Astrocyte (in vitro differentiated cells and primary cell): ENCODE measurements around the gene ZNF518A. TPM values are rescaled to one million over a fixed set of nuclear protein-coding genes. Genes with fewer than 3 reads are reported as not detected.

Experiments used
- DNase-seq: peaks from one replicate; pipeline ENCODE4 v3.0.0-alpha.2; 2010; ENCODE audit warnings: low read depth
- FAIRE-seq: peaks from 2 replicates; lab custom pipeline; 2011; peaks lifted over from hg19 to GRCh38; lab: Jason Lieb, UNC
- H2AFZ ChIP-seq: 2 replicates; pipeline ENCODE4 v1.6.0; 2012; ENCODE audit warnings: low read depth, low read length, inconsistent platforms
- H3K27ac ChIP-seq: 2 replicates; pipeline ENCODE4 v1.5.1; 2011; ENCODE audit warnings: low read depth, low read length, inconsistent platforms
- H3K27me3 ChIP-seq: 2 replicates; pipeline ENCODE4 v1.6.0; 2011; ENCODE audit warnings: low read length, inconsistent platforms; ENCODE audit not compliant: insufficient read depth
- H3K36me3 ChIP-seq: 2 replicates; pipeline ENCODE4 v1.5.1; 2011; ENCODE audit warnings: low read length, inconsistent platforms; ENCODE audit not compliant: insufficient read depth
- H3K4me1 ChIP-seq: 2 replicates; pipeline ENCODE4 v1.5.1; 2011; ENCODE audit warnings: low read length, inconsistent platforms; ENCODE audit not compliant: insufficient read depth
- H3K4me2 ChIP-seq: 2 replicates; pipeline ENCODE4 v1.6.0; 2012; ENCODE audit warnings: low read length, inconsistent platforms
- H3K4me3 ChIP-seq: 2 replicates; pipeline ENCODE4 v1.5.1; 2011; ENCODE audit warnings: low read depth, mild to moderate bottlenecking, low read length, inconsistent platforms; ENCODE audit not compliant: insufficient read depth
- H3K79me2 ChIP-seq: 2 replicates; pipeline ENCODE4 v1.6.0; 2012; ENCODE audit warnings: mild to moderate bottlenecking, low read length, inconsistent platforms; ENCODE audit not compliant: insufficient read depth
- H3K9ac ChIP-seq: 2 replicates; pipeline ENCODE4 v1.6.0; 2012; ENCODE audit warnings: mild to moderate bottlenecking, low read length, inconsistent platforms
- H3K9me3 ChIP-seq: 2 replicates; pipeline ENCODE4 v1.5.1; 2012; ENCODE audit warnings: low read depth, mild to moderate bottlenecking, low read length, inconsistent platforms; ENCODE audit not compliant: insufficient read depth
- H4K20me1 ChIP-seq: 2 replicates; pipeline ENCODE4 v1.6.0; 2012; ENCODE audit warnings: low read length, inconsistent platforms; ENCODE audit not compliant: insufficient read depth
- H3K27ac Mint-ChIP-seq: one replicate; pipeline ENCODE4 v1.8.0; 2021; ENCODE audit warnings: mild to moderate bottlenecking, mixed read lengths; ENCODE audit not compliant: unreplicated experiment
- H3K27me3 Mint-ChIP-seq: one replicate; pipeline ENCODE4 v1.8.0; 2021; ENCODE audit warnings: low read depth, mixed read lengths; ENCODE audit not compliant: unreplicated experiment
- H3K36me3 Mint-ChIP-seq: one replicate; pipeline ENCODE4 v1.8.0; 2021; ENCODE audit warnings: low read depth, mixed read lengths; ENCODE audit not compliant: unreplicated experiment
- H3K4me1 Mint-ChIP-seq: one replicate; pipeline ENCODE4 v1.8.0; 2021; ENCODE audit warnings: low read depth, mixed read lengths; ENCODE audit not compliant: unreplicated experiment
- H3K4me3 Mint-ChIP-seq: one replicate; pipeline ENCODE4 v1.8.0; 2021; ENCODE audit warnings: mild to moderate bottlenecking, moderate library complexity, mixed read lengths; ENCODE audit not compliant: unreplicated experiment
- H3K9me3 Mint-ChIP-seq: one replicate; pipeline ENCODE4 v1.8.0; 2021; ENCODE audit warnings: mild to moderate bottlenecking, mixed read lengths; ENCODE audit not compliant: unreplicated experiment
- CTCF ChIP-seq: IDR thresholded peaks from 2 replicates; pipeline ENCODE4 v1.5.1; 2011; ENCODE audit warnings: low read depth, mild to moderate bottlenecking, inconsistent platforms, low read length, moderate library complexity; ENCODE audit not compliant: insufficient read depth
- EZH2 ChIP-seq: IDR thresholded peaks from 2 replicates; pipeline ENCODE4 v1.6.1; 2012; ENCODE audit warnings: mild to moderate bottlenecking, low read length, inconsistent platforms; ENCODE audit not compliant: insufficient read depth
- total RNA-seq: library from RNA; stranded (reverse); gene quantifications from 2 replicates; pipeline ENCODE4 v1.2.1, GENCODE V29; 2021

ZNF518A gene
- total RNA-seq, 1 donor from 2014 or later: 24.1 TPM

- DNase-seq (no peak), FAIRE-seq (no peak)
- H3K4me1 Mint-ChIP-seq: no peaks in the 10 kb centered on the region
- Histone ChIP-seq H3K27me3 (peaks cover 8% of the 10 kb centered on the region), H3K4me3 (peak overlapping the region; percentile 84), H3K4me2 (peak overlapping the region; percentile 89), H3K27ac (peak overlapping the region; percentile 90), H3K36me3 (no peaks in the 10 kb centered on the region), H3K79me2 (no peaks in the 10 kb centered on the region), H3K4me1 (no peaks in the 10 kb centered on the region), H3K9ac (peak overlapping the region; percentile 87), H3K9me3 (peaks cover 5% of the 10 kb centered on the region), H2AFZ (peak overlapping the region; percentile 91), H4K20me1 (no peaks in the 10 kb centered on the region)
- H3K9me3 Mint-ChIP-seq: peaks cover 2% of the 10 kb centered on the region
- H3K36me3 Mint-ChIP-seq: no peaks in the 10 kb centered on the region
- peak overlapping the region; percentile 99 for H3K27ac Mint-ChIP-seq
- H3K4me3 Mint-ChIP-seq: peak overlapping the region; percentile 91
- TF ChIP-seq CTCF: no peak
- TF ChIP-seq EZH2: no peak
- H3K27me3 Mint-ChIP-seq: peaks cover 11% of the 10 kb centered on the region
These were observed 39.7 kb upstream of the ZNF518A start for GRCh38 chr10:96090463-96090800.

GRCh38 chr10:96092999-96093767, 36.9 kb upstream of the ZNF518A start:
- no peak overlapping the region for H3K9ac ChIP-seq
- H3K79me2 ChIP-seq: no peaks in the 10 kb centered on the region
- FAIRE-seq (no peak), DNase-seq (no peak)
- no peaks in the 10 kb centered on the region for H3K36me3 ChIP-seq
- H3K4me3 Mint-ChIP-seq: no peak overlapping the region
- H3K36me3 Mint-ChIP-seq: no peaks in the 10 kb centered on the region
- H3K4me1 ChIP-seq: no peaks in the 10 kb centered on the region
- H4K20me1 ChIP-seq: no peaks in the 10 kb centered on the region
- peaks cover 12% of the 10 kb centered on the region for H3K27me3 ChIP-seq
- no peak overlapping the region for H3K27ac Mint-ChIP-seq
- TF ChIP-seq CTCF (no peak), EZH2 (no peak)
- H3K4me3 ChIP-seq: no peak overlapping the region
- no peak overlapping the region for H3K4me2 ChIP-seq
- H3K9me3 ChIP-seq: peaks cover 5% of the 10 kb centered on the region
- H3K27me3 Mint-ChIP-seq: peaks cover 11% of the 10 kb centered on the region
- no peaks in the 10 kb centered on the region for H3K4me1 Mint-ChIP-seq
- peaks cover 2% of the 10 kb centered on the region for H3K9me3 Mint-ChIP-seq
- no peak overlapping the region for H2AFZ ChIP-seq
- H3K27ac ChIP-seq: no peak overlapping the region

- Mint-ChIP-seq H3K27ac (no peak overlapping the region), H3K4me3 (no peak overlapping the region), H3K9me3 (peaks cover 2% of the 10 kb centered on the region), H3K36me3 (no peaks in the 10 kb centered on the region), H3K27me3 (peaks cover 11% of the 10 kb centered on the region), H3K4me1 (no peaks in the 10 kb centered on the region)
- no peaks in the 10 kb centered on the region for H3K4me1 ChIP-seq
- peaks cover 12% of the 10 kb centered on the region for H3K27me3 ChIP-seq
- no peak overlapping the region for H2AFZ ChIP-seq
- no peaks in the 10 kb centered on the region for H4K20me1 ChIP-seq
- no peak overlapping the region for H3K4me2 ChIP-seq
- H3K36me3 ChIP-seq: no peaks in the 10 kb centered on the region
- H3K4me3 ChIP-seq: no peak overlapping the region
- TF ChIP-seq CTCF (no peak), EZH2 (no peak)
- H3K79me2 ChIP-seq: no peaks in the 10 kb centered on the region
- H3K9ac ChIP-seq: no peak overlapping the region
- DNase-seq (no peak), FAIRE-seq (no peak)
- peaks cover 5% of the 10 kb centered on the region for H3K9me3 ChIP-seq
- no peak overlapping the region for H3K27ac ChIP-seq
These were observed 36.1 kb upstream of the ZNF518A start for GRCh38 chr10:96093948-96094347.
